OCI-LY7 (cell line): ENCODE measurements around the gene ADAM23. TPM values are rescaled to one million over a fixed set of nuclear protein-coding genes. Genes with fewer than 3 reads are reported as not detected.

ENCODE experiments used
- BruUV-seq: library from RNA; stranded (reverse); fragments of 400-500 nt; replicated peaks from 2 replicates; lab custom pipeline; 2021; lab: Mats Ljungman, UMichigan
- CTCF ChIA-PET: fragments of 300-600 bp; sonication (Branson Sonifier 250); formaldehyde crosslinking; loops from one replicate; lab custom pipeline; 2022; ENCODE audit warnings: antibody characterized with exemption; ENCODE audit not compliant: unreplicated experiment; lab: Charles Lee
- POLR2A ChIA-PET: fragments of 300-600 bp; sonication (Branson Sonifier 250); formaldehyde crosslinking; loops from one replicate; lab custom pipeline; 2022; ENCODE audit warnings: antibody characterized with exemption; lab: Charles Lee
- DNase-seq: peaks from one replicate; pipeline ENCODE4 v3.0.0-alpha.2; 2015; ENCODE audit warnings: low spot score
- H2AFZ ChIP-seq: fragments of 200-600 bp; sonication (generic), shearing (Covaris generic); 2 replicates; pipeline ENCODE4 v1.6.1; 2014; ENCODE audit warnings: mild to moderate bottlenecking, antibody characterized with exemption, low read length, moderate library complexity
- H3K27ac ChIP-seq: fragments of 200-600 bp; sonication (generic); 2 replicates; pipeline ENCODE4 v1.5.1; 2014; ENCODE audit warnings: mixed run types, low read depth, mild to moderate bottlenecking, moderate library complexity, low read length, inconsistent platforms; ENCODE audit not compliant: poor library complexity, severe bottlenecking
- H3K36me3 ChIP-seq: fragments of 200-600 bp; sonication (generic); 2 replicates; pipeline ENCODE4 v1.6.1; 2014; ENCODE audit warnings: mild to moderate bottlenecking, antibody characterized with exemption, low read length, moderate library complexity, mixed read lengths; ENCODE audit not compliant: insufficient read depth
- H3K4me1 ChIP-seq: fragments of 200-600 bp; sonication (generic); 2 replicates; pipeline ENCODE4 v1.5.1; 2014; ENCODE audit warnings: mild to moderate bottlenecking, low read length; ENCODE audit not compliant: insufficient read depth, poor library complexity, severe bottlenecking
- H3K4me2 ChIP-seq: fragments of 200-600 bp; sonication (generic); 2 replicates; pipeline ENCODE4 v1.6.1; 2014; ENCODE audit warnings: mild to moderate bottlenecking, low read length
- H3K4me3 ChIP-seq: fragments of 200-600 bp; sonication (generic); 2 replicates; pipeline ENCODE4 v1.5.1; 2014; ENCODE audit warnings: mild to moderate bottlenecking, low read depth, low read length; ENCODE audit not compliant: poor library complexity, severe bottlenecking
- H3K79me2 ChIP-seq: fragments of 200-600 bp; sonication (generic); 2 replicates; pipeline ENCODE4 v1.6.1; 2016; ENCODE audit warnings: low read depth, mild to moderate bottlenecking, low read length, moderate library complexity, mixed read lengths; ENCODE audit not compliant: insufficient read depth
- H3K9me2 ChIP-seq: fragments of 200-600 bp; sonication (generic); 2 replicates; pipeline ENCODE4 v1.6.1; 2016; ENCODE audit warnings: mild to moderate bottlenecking, low read length, mixed read lengths; ENCODE audit not compliant: insufficient read depth
- H3K9me3 ChIP-seq: fragments of 200-600 bp; sonication (generic); 2 replicates; pipeline ENCODE4 v1.6.1; 2014; ENCODE audit warnings: mild to moderate bottlenecking, mixed run types, low read length, mixed read lengths
- H4K20me1 ChIP-seq: fragments of 200-600 bp; sonication (generic); 2 replicates; pipeline ENCODE4 v1.6.1; 2014; ENCODE audit warnings: mild to moderate bottlenecking, antibody characterized with exemption, low read length, moderate library complexity, mixed read lengths; ENCODE audit not compliant: insufficient read depth
- EZH2phosphoT487 ChIP-seq: fragments of 200-600 bp; sonication (generic); IDR thresholded peaks from 2 replicates; pipeline ENCODE4 v1.6.1; 2018; ENCODE audit warnings: low read depth, borderline replicate concordance, mild to moderate bottlenecking, mixed run types, antibody characterized with exemption, low read length, moderate library complexity, mixed read lengths
- intact Hi-C: fragments of 100-400 bp; cut with micrococcal nuclease; formaldehyde crosslinking; loops from one replicate; pipeline ENCODE4 v1.10.0; 2022; ENCODE audit not compliant: unreplicated experiment
- total RNA-seq, 2 experiments: library from RNA; depleted of rRNA in 1 of 2; stranded (reverse); fragments of >200 nt in 1 of 2; shearing (Covaris generic) in 1 of 2; gene quantifications; 2 replicates each; pipeline ENCODE4 v1.2.3, GENCODE V29; 2014 to 2022
- TF ChIP-seq, protein P1 (sequence below): fragments of 200-600 bp; sonication (generic); conservative IDR thresholded peaks from 2 replicates; pipeline ENCODE4 v1.5.1; 2014; ENCODE audit warnings: mild to moderate bottlenecking, antibody characterized with exemption, low read length, moderate library complexity, mixed read lengths

Gene ADAM23
- total RNA-seq, 2 experiments from 2014 or later: 0.53 TPM; not detected in 1

DNA sequence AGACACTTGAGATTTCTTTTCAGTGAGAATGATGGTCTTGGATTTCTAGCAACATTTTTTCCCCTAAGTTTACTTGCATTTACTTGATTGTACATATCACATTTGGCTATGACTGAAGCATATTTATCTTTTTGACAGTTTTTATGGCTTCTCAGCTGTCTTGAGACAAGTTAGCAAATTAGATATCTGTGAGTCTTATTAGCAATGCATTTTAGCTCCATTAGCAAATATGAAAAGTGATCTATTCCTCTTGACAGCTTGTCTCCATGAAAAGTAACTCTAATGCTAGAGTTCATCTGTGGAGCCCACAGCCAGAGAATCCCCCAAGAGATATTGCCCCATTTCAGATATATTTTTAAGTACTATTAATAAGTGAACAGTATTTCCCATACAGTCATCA, 126.9 kb downstream of the ADAM23 start:
- no peak for TF ChIP-seq EZH2phosphoT487
- TF ChIP-seq, protein P1, sequence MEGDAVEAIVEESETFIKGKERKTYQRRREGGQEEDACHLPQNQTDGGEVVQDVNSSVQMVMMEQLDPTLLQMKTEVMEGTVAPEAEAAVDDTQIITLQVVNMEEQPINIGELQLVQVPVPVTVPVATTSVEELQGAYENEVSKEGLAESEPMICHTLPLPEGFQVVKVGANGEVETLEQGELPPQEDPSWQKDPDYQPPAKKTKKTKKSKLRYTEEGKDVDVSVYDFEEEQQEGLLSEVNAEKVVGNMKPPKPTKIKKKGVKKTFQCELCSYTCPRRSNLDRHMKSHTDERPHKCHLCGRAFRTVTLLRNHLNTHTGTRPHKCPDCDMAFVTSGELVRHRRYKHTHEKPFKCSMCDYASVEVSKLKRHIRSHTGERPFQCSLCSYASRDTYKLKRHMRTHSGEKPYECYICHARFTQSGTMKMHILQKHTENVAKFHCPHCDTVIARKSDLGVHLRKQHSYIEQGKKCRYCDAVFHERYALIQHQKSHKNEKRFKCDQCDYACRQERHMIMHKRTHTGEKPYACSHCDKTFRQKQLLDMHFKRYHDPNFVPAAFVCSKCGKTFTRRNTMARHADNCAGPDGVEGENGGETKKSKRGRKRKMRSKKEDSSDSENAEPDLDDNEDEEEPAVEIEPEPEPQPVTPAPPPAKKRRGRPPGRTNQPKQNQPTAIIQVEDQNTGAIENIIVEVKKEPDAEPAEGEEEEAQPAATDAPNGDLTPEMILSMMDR: no peak
- Histone ChIP-seq H3K9me2 (no peaks in the 10 kb centered on the region), H3K4me2 (no peak overlapping the region), H2AFZ (no peak overlapping the region), H4K20me1 (no peaks in the 10 kb centered on the region), H3K27ac (no peak overlapping the region), H3K9me3 (no peaks in the 10 kb centered on the region), H3K4me1 (no peaks in the 10 kb centered on the region), H3K4me3 (no peak overlapping the region), H3K36me3 (no peaks in the 10 kb centered on the region), H3K79me2 (no peaks in the 10 kb centered on the region)
- ChIA-PET POLR2A (interaction anchor here (0.6 kb wide), 2 partner anchors 12 to 116 kb away, joined by 4 to 5 read pairs; no protein-coding TSS in a partner anchor), CTCF (no interaction called here)
- no peak for DNase-seq
- BruUV-seq: no TSS peak
- intact Hi-C loops: no loop called here

DNA sequence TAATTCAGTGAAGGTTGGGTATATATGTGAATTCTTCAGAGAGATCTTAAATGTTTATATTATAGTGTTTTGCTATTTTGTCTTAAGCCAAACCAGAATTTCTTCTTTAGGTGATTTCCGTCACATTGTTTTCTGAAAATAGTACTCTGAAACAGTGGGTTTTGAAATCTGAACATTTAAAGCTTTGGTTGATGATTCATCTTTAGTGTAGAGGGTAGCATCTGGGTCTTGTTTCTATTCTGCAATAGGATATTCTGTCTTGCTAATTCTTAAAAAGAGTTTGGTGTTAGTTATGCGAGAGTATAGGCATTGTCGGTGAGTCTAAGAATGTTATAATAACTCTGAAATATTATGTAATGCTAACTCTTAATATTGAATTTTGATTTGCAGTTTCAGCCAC, 129.4 kb downstream of the ADAM23 start:
- TF ChIP-seq, protein P1: no peak
- no peak for TF ChIP-seq EZH2phosphoT487
- H3K4me1 ChIP-seq: no peaks in the 10 kb centered on the region
- H3K9me3 ChIP-seq: no peaks in the 10 kb centered on the region
- CTCF ChIA-PET: no interaction called here
- no peaks in the 10 kb centered on the region for H4K20me1 ChIP-seq
- H3K79me2 ChIP-seq: no peaks in the 10 kb centered on the region
- H3K4me2 ChIP-seq: no peak overlapping the region
- intact Hi-C loops: no loop called here
- BruUV-seq: no TSS peak
- no peaks in the 10 kb centered on the region for H3K36me3 ChIP-seq
- POLR2A ChIA-PET: no interaction called here
- H3K27ac ChIP-seq: no peak overlapping the region
- H2AFZ ChIP-seq: no peak overlapping the region
- no peaks in the 10 kb centered on the region for H3K9me2 ChIP-seq
- no peak overlapping the region for H3K4me3 ChIP-seq
- DNase-seq: no peak

DNA sequence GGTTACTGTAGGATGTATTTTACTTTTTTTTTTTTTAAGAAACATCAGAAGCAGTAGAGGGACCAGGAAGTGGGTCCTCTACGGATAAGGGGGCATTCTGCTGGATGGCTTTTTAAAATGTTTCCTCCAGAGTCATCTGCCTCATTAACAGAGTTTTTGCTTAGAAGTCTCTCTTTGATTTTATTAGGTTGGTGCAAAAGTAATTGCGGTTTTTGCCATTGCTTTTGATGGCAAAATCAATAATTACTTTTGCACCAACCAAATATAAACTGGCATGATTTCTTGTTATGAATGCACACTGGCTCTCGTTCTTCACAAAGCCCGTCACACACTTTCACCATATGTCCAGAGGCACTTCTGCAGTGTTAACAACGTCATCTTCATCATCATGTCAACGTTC, 130.5 kb downstream of the ADAM23 start:
- no peaks in the 10 kb centered on the region for H3K36me3 ChIP-seq
- POLR2A ChIA-PET: interaction anchor here (0.7 kb wide), 1 partner anchor 9 kb away, joined by 3 read pairs; no protein-coding TSS in a partner anchor
- DNase-seq: no peak
- no TSS peak for BruUV-seq
- no peak overlapping the region for H3K4me2 ChIP-seq
- no peaks in the 10 kb centered on the region for H3K4me1 ChIP-seq
- no peak for TF ChIP-seq EZH2phosphoT487
- TF ChIP-seq, protein P1: no peak
- H2AFZ ChIP-seq: no peak overlapping the region
- H3K9me2 ChIP-seq: no peaks in the 10 kb centered on the region
- intact Hi-C loops: no loop called here
- no peaks in the 10 kb centered on the region for H4K20me1 ChIP-seq
- CTCF ChIA-PET: no interaction called here
- no peaks in the 10 kb centered on the region for H3K9me3 ChIP-seq
- no peak overlapping the region for H3K27ac ChIP-seq
- H3K4me3 ChIP-seq: no peak overlapping the region
- no peaks in the 10 kb centered on the region for H3K79me2 ChIP-seq
